ENCODE data around the gene SLC6A13. TPM values are rescaled to one million over a fixed set of nuclear protein-coding genes. Genes with fewer than 3 reads are reported as not detected.

The SLC6A13 gene
- total RNA-seq, 4 donors from 2014 or later, result 0.13 to 1.9 (median 0.82) TPM; not detected in 1

- intact Hi-C loops (cut with DNase I; ENCODE audit: low total_unique reads) (no loop called here), in situ Hi-C loops (cut with MboI; ENCODE audit: low sequenced_read_pairs in 4 of 4) (no loop called here)
- Histone ChIP-seq H3K27ac (peak overlapping the region; percentile 60 to 71 (median 66)), H3K27me3 (peaks cover 0 to 4% (median 0%) of the 10 kb centered on the region in 3 donors), H3K9me3 (no peaks in the 10 kb centered on the region), H3K4me3 (no peak overlapping the region), H3K36me3 (no peaks in the 10 kb centered on the region), H3K4me1 (peaks cover 20 to 41% of the 10 kb centered on the region in 2 donors)
- no peak for TF ChIP-seq POLR2A (IDR thresholded peaks at IDR 0.05)
- TF ChIP-seq, protein P1, sequence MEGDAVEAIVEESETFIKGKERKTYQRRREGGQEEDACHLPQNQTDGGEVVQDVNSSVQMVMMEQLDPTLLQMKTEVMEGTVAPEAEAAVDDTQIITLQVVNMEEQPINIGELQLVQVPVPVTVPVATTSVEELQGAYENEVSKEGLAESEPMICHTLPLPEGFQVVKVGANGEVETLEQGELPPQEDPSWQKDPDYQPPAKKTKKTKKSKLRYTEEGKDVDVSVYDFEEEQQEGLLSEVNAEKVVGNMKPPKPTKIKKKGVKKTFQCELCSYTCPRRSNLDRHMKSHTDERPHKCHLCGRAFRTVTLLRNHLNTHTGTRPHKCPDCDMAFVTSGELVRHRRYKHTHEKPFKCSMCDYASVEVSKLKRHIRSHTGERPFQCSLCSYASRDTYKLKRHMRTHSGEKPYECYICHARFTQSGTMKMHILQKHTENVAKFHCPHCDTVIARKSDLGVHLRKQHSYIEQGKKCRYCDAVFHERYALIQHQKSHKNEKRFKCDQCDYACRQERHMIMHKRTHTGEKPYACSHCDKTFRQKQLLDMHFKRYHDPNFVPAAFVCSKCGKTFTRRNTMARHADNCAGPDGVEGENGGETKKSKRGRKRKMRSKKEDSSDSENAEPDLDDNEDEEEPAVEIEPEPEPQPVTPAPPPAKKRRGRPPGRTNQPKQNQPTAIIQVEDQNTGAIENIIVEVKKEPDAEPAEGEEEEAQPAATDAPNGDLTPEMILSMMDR (IDR thresholded peaks at IDR 0.05 in 4 of 5, conservative IDR thresholded peaks at IDR 0.05 in 1 of 5), result no peak
- ATAC-seq (no peak), DNase-seq (no peak)
Observed at GRCh38 chr12:179885-180284, 82.8 kb downstream of the SLC6A13 start.

DNA sequence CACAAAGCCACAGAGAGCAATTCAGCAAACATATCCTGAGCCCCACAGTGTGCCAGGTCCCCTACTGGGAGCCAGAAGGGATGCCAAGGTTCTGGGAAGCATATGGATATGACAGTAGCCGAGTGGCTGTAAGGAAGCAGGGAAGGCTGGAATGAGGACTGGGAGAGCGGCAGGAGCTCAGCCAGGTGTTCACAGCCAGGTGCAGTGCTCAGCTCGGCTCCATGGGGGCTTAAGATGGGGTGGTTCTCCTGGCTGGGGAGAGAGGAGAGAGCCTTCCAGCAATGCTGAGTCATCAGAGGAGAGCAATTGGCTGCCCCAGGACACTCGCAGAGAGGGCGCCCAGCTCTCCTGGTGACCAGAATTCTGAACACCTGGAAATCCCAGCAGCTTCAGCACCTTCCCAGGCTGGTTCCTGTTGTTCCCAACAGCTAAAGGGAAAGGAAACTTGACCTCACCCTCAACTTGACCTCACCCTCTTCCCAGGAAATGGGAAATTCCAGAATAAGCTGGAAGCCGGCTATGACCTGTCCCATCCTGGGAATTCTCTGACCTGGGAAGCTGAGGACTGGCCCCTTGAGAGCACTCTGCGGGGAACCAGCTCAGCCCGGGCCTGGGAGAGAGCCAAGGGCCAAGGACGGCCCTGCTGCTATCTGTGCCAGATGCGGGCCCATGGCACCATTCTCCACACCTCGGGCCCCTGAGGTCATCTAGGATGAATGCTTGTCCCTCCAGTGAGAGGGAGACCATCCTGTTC is 83.3 kb downstream of the SLC6A13 start:
- in situ Hi-C loops (cut with MboI; ENCODE audit: low sequenced_read_pairs in 4 of 4) (no loop called here), intact Hi-C loops (cut with DNase I; ENCODE audit: low total_unique reads) (no loop called here)
- Histone ChIP-seq H3K4me1 (peaks cover 26 to 41% of the 10 kb centered on the region in 2 donors), H3K9me3 (no peaks in the 10 kb centered on the region), H3K27ac (peak overlapping the region; percentile 60 to 71 (median 66)), H3K4me3 (no peak overlapping the region), H3K36me3 (no peaks in the 10 kb centered on the region), H3K27me3 (peaks cover 0 to 4% (median 0%) of the 10 kb centered on the region in 3 donors)
- DNase-seq, result no peak
- TF ChIP-seq, protein P1 (IDR thresholded peaks at IDR 0.05 in 4 of 5, conservative IDR thresholded peaks at IDR 0.05 in 1 of 5), result no peak
- no peak for TF ChIP-seq POLR2A (IDR thresholded peaks at IDR 0.05)
- no peak for ATAC-seq

- ATAC-seq (no peak), DNase-seq (no peak)
- Histone ChIP-seq H3K27ac (peak overlapping the region; percentile 42 to 71 (median 64)), H3K9me3 (no peaks in the 10 kb centered on the region), H3K36me3 (no peaks in the 10 kb centered on the region), H3K4me3 (no peak overlapping the region), H3K27me3 (peaks cover 0 to 4% (median 0%) of the 10 kb centered on the region in 3 donors), H3K4me1 (peaks cover 29 to 41% of the 10 kb centered on the region in 2 donors)
- in situ Hi-C loops (cut with MboI; ENCODE audit: low sequenced_read_pairs in 4 of 4), result no loop called here
- intact Hi-C loops (cut with DNase I; ENCODE audit: low total_unique reads), result no loop called here
- TF ChIP-seq, protein P1 (IDR thresholded peaks at IDR 0.05 in 4 of 5, conservative IDR thresholded peaks at IDR 0.05 in 1 of 5), result no peak
- no peak for TF ChIP-seq POLR2A (IDR thresholded peaks at IDR 0.05)
Observed at GRCh38 chr12:178829-179109, 83.9 kb downstream of the SLC6A13 start.

DNA sequence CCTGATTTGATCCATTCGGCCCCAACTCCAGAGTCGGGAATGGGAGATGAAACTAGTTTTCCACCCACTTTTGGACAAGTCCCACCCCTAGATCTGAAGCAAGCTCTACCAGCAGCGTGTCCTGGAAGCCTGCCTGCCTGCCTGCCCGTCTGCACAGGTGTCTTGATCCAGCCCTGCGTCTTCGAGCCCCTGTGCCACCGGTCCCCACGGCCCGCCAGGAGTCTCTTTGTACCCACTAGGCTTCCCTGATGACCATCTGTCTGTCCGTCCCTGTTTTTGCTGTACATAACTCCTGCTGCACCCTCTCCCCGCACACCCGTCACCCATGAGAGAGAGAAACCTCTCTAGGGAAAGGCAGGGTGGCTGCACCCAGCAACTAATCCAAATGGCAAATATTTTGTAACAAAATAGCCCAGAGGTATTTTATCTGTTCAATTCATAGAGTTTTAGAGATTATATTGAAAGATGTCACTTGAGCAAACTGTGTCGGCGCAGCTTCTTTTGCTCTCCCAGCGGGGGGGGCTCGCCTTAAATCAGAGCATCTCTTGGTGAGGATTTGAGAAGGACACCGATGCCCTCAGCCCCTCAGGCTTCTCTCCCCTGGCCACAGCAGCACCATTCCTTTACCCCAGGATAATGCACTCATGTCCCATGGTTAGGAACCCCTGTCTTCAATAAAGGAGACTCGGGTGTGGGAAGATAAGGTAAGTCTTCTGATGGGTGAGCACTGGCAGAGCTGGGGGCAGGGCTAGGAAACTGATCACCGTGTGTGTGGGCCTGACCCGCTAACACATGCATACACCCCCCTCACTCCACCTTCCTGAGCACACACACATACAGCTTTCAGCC is 84.4 kb downstream of the SLC6A13 start:
- no peak overlapping the region for H3K4me3 ChIP-seq
- in situ Hi-C loops (cut with MboI; ENCODE audit: low sequenced_read_pairs in 4 of 4), result no loop called here
- peak overlapping the region; percentile 54 to 71 (median 64) for H3K27ac ChIP-seq

More for the DNA sequence above, 84.4 kb downstream of the SLC6A13 start:
- TF ChIP-seq POLR2A (IDR thresholded peaks at IDR 0.05), result no peak
- TF ChIP-seq, protein P1 (IDR thresholded peaks at IDR 0.05 in 4 of 5, conservative IDR thresholded peaks at IDR 0.05 in 1 of 5), result no peak
- Histone ChIP-seq H3K4me1 (peaks cover 29 to 41% of the 10 kb centered on the region in 2 donors), H3K27me3 (no peaks in the 10 kb centered on the region), H3K9me3 (no peaks in the 10 kb centered on the region), H3K36me3 (no peaks in the 10 kb centered on the region)
- DNase-seq, result no peak
- intact Hi-C loops (cut with DNase I; ENCODE audit: low total_unique reads), result no loop called here
- ATAC-seq, result no peak
